ENCODE measurements around the gene KCNK7. TPM values are rescaled to one million over a fixed set of nuclear protein-coding genes. Genes with fewer than 3 reads are reported as not detected.

Gene KCNK7
- total and polyA plus RNA-seq, 4 donors = 0.46 to 2.8 (median 1.3) TPM

- H3K27ac ChIP-seq (ENCODE audit: low read depth in 1 of 2, low read length in 1 of 2) = peak overlapping the region; percentile 77 to 90
- peak overlapping the region; percentile 65 for H3K4me3 ChIP-seq
- no peak overlapping the region for H3K9ac ChIP-seq (ENCODE audit: insufficient read depth in 1 of 2, low read length in 2 of 2)
- H3K9me3 ChIP-seq (ENCODE audit: control insufficient read depth in 4 of 4, insufficient read depth in 3 of 4, low read length in 3 of 4) = peaks cover 0 to 3% (median 0%) of the 10 kb centered on the region in 4 donors
- DNase-seq (no peak), ATAC-seq (ENCODE audit: insufficient read depth, low FRiP score) (no peak)
- TF ChIP-seq, protein P1, sequence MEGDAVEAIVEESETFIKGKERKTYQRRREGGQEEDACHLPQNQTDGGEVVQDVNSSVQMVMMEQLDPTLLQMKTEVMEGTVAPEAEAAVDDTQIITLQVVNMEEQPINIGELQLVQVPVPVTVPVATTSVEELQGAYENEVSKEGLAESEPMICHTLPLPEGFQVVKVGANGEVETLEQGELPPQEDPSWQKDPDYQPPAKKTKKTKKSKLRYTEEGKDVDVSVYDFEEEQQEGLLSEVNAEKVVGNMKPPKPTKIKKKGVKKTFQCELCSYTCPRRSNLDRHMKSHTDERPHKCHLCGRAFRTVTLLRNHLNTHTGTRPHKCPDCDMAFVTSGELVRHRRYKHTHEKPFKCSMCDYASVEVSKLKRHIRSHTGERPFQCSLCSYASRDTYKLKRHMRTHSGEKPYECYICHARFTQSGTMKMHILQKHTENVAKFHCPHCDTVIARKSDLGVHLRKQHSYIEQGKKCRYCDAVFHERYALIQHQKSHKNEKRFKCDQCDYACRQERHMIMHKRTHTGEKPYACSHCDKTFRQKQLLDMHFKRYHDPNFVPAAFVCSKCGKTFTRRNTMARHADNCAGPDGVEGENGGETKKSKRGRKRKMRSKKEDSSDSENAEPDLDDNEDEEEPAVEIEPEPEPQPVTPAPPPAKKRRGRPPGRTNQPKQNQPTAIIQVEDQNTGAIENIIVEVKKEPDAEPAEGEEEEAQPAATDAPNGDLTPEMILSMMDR (IDR thresholded peaks at IDR 0.05; ENCODE audit: control extremely low read depth, extremely low read depth) = no peak
- H3K27me3 ChIP-seq (ENCODE audit: control insufficient read depth in 3 of 3, insufficient read depth in 3 of 3, low read length in 2 of 3) = no peaks in the 10 kb centered on the region
- peaks cover under 1 to 47% (median 24%) of the 10 kb centered on the region in 5 donors for H3K4me1 ChIP-seq (ENCODE audit: control insufficient read depth in 5 of 5, insufficient read depth in 5 of 5, low read length in 5 of 5)
- 8 to 9% methylated on average over 25 to 26 of the region's 26 CpGs for WGBS, 2 donors
- H3K36me3 ChIP-seq (ENCODE audit: control insufficient read depth in 4 of 4, insufficient read depth in 4 of 4, low read length in 4 of 4) = peaks cover 0 to 25% (median 7%) of the 10 kb centered on the region in 4 donors
Measured at GRCh38 chr11:65576232-65576866, 19.3 kb downstream of the KCNK7 start.

- Histone ChIP-seq H3K9me3 (ENCODE audit: control insufficient read depth in 4 of 4, insufficient read depth in 3 of 4, low read length in 3 of 4) (peaks cover 0 to 3% (median 0%) of the 10 kb centered on the region in 4 donors), H3K4me1 (ENCODE audit: control insufficient read depth in 5 of 5, insufficient read depth in 5 of 5, low read length in 5 of 5) (peaks cover 5 to 54% (median 28%) of the 10 kb centered on the region in 5 donors), H3K36me3 (ENCODE audit: control insufficient read depth in 4 of 4, insufficient read depth in 4 of 4, low read length in 4 of 4) (peaks cover 0 to 19% (median 7%) of the 10 kb centered on the region in 4 donors), H3K27me3 (ENCODE audit: control insufficient read depth in 3 of 3, insufficient read depth in 3 of 3, low read length in 2 of 3) (no peaks in the 10 kb centered on the region), H3K9ac (ENCODE audit: insufficient read depth in 1 of 2, low read length in 2 of 2) (no peak within 1 kb of the TSS), H3K4me3 (peak within 1 kb of the TSS; percentile 65), H3K27ac (ENCODE audit: low read depth in 1 of 2, low read length in 1 of 2) (peak within 1 kb of the TSS; percentile 90 to 92)
- DNase-seq = peak; percentile 54 to 75 (median 66)
- ATAC-seq (ENCODE audit: insufficient read depth, low FRiP score) = peak; percentile 8
- WGBS, 2 donors = 1 to 2% methylated on average over 41 to 69 of the region's 69 CpGs
- TF ChIP-seq, protein P1 (IDR thresholded peaks at IDR 0.05; ENCODE audit: control extremely low read depth, extremely low read depth) = no peak
Measured at GRCh38 chr11:65575568-65576231, 19.9 kb downstream of the KCNK7 start, which contains the start of gene EHBP1L1. TSS of gene EHBP1L1 (plus strand) at chr11:65576053. CDS start at chr11:65576303, 250 bp downstream.

DNA sequence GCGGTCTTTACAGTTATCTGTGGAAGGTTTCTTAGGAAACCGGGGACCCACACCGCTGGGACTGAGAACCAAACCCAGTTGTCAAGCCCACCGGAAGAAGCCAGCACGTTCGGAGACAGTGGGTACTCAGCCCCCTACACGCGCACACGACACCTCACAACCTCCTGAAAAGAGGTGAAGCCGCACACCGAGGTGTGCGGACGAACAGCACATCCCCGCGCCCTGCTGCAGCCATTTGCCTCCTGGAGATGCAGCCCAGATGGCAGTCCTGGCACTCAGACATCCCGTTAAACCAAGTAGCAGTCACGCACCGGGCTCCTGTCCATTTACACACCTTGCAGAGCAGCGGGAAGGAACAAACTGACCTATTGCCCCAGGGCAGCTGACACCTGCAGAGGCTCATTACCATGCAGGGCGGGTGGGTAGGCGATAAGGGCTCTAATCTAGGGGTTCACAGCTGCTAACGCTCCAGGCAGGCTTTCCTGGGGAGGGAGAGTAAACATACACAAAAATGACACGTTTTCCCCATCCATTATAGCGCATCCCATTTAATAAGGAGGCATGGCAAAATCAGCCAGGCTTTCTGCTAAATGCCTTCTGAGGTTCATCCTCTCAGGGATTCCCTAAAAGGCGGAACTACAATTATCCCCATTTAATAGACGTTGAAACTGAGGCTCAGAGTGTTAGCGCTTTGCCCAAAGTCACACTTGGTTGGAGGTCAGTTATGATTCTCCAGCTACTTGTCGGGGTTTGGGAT, 20.6 kb downstream of the KCNK7 start:
- DNase-seq (no peak), ATAC-seq (ENCODE audit: insufficient read depth, low FRiP score) (no peak)
- Histone ChIP-seq H3K9me3 (ENCODE audit: control insufficient read depth in 4 of 4, insufficient read depth in 3 of 4, low read length in 3 of 4) (peaks cover 0 to under 1% (median 0%) of the 10 kb centered on the region in 4 donors), H3K27me3 (ENCODE audit: control insufficient read depth in 3 of 3, insufficient read depth in 3 of 3, low read length in 2 of 3) (no peaks in the 10 kb centered on the region), H3K9ac (ENCODE audit: insufficient read depth in 1 of 2, low read length in 2 of 2) (no peak overlapping the region), H3K4me1 (ENCODE audit: control insufficient read depth in 5 of 5, insufficient read depth in 5 of 5, low read length in 5 of 5) (peaks cover 5 to 55% (median 28%) of the 10 kb centered on the region in 5 donors), H3K36me3 (ENCODE audit: control insufficient read depth in 4 of 4, insufficient read depth in 4 of 4, low read length in 4 of 4) (peaks cover 0 to 13% (median 6%) of the 10 kb centered on the region in 4 donors), H3K27ac (ENCODE audit: low read depth in 1 of 2, low read length in 1 of 2) (peak overlapping the region; percentile 58 to 92), H3K4me3 (peak overlapping the region; percentile 42)
- TF ChIP-seq, protein P1 (IDR thresholded peaks at IDR 0.05; ENCODE audit: control extremely low read depth, extremely low read depth) = no peak
- 12 to 20% methylated on average over 28 of the region's 28 CpGs for WGBS, 2 donors
